ENCODE measurements around the gene TMEM244. TPM values are rescaled to one million over a fixed set of nuclear protein-coding genes. Genes with fewer than 3 reads are reported as not detected.
A peak's percentile ranks its signal among the peaks of the same experiment; 100 is the strongest.

The TMEM244 gene
- total RNA-seq (2021) (not detected in 3 replicates), Bru-seq, nascent RNA (percentile 1 among the genes with signal in this experiment)
- long read RNA-seq, experiment 1 = 0 reads
- long read RNA-seq, experiment 2 = 0 reads
- long read RNA-seq, experiment 3 = 0 reads

GRCh38 chr6:129860908-129861665 lies at the start of gene TMEM244:
TMEM244 (minus strand) TSS chr6:129861315; CDS start chr6:129861188, 127 bp downstream.
- CTCF ChIA-PET = no interaction called here
- Mint-ChIP-seq H3K4me3 (no peak within 1 kb of the TSS), H3K27me3 (ENCODE audit: low read depth) (no peaks in the 10 kb centered on the region), H3K9me3 (peaks cover 7% of the 10 kb centered on the region), H3K36me3 (peaks cover 8% of the 10 kb centered on the region; the same call in 1 of the 2 replicates), H3K27ac (no peak within 1 kb of the TSS), H3K4me1 (peaks cover 17% of the 10 kb centered on the region)
- TF ChIP-seq NFE2L1 (CRISPR knock-in tag; IDR thresholded peaks at IDR 0.05) (no peak), ZNF121 (CRISPR knock-in tag; IDR thresholded peaks at IDR 0.05) (no peak)
- TF ChIP-seq, protein P1, sequence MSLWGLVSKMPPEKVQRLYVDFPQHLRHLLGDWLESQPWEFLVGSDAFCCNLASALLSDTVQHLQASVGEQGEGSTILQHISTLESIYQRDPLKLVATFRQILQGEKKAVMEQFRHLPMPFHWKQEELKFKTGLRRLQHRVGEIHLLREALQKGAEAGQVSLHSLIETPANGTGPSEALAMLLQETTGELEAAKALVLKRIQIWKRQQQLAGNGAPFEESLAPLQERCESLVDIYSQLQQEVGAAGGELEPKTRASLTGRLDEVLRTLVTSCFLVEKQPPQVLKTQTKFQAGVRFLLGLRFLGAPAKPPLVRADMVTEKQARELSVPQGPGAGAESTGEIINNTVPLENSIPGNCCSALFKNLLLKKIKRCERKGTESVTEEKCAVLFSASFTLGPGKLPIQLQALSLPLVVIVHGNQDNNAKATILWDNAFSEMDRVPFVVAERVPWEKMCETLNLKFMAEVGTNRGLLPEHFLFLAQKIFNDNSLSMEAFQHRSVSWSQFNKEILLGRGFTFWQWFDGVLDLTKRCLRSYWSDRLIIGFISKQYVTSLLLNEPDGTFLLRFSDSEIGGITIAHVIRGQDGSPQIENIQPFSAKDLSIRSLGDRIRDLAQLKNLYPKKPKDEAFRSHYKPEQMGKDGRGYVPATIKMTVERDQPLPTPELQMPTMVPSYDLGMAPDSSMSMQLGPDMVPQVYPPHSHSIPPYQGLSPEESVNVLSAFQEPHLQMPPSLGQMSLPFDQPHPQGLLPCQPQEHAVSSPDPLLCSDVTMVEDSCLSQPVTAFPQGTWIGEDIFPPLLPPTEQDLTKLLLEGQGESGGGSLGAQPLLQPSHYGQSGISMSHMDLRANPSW (CRISPR knock-in tag; conservative IDR thresholded peaks at IDR 0.05; ENCODE audit: low read depth) = no peak
- POLR2A ChIA-PET = no interaction called here
- no peak for DNase-seq (ENCODE audit: low spot score)
- no peak for ATAC-seq

DNA sequence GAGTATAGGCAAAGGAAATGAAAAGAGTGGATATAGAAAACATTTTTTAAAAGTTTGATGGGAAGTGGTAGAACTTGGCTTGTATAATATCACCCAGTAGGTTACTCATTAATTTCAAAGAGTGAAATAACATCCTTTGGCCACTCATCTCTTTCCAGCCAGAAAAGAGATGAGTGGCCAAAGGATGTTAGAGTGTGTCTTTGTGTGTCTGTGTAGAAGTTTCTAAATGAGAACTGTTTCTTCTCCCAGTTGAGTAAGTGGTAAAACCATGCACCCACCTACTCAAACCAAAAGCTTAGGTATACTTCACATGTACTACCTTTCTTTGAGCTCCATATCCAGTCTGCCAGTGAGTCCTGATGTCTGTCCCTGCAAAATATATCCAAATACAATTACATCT lies 47.7 kb upstream of the TMEM244 start:
- Mint-ChIP-seq H3K27ac (no peak overlapping the region), H3K36me3 (no peaks in the 10 kb centered on the region), H3K4me3 (no peak overlapping the region), H3K4me1 (peaks cover 10% of the 10 kb centered on the region), H3K9me3 (peaks cover 7% of the 10 kb centered on the region; the same call in 1 of the 2 replicates), H3K27me3 (ENCODE audit: low read depth) (no peaks in the 10 kb centered on the region)
- ATAC-seq = no peak
- POLR2A ChIA-PET = no interaction called here
- CTCF ChIA-PET = no interaction called here
- DNase-seq (ENCODE audit: low spot score) = no peak
- TF ChIP-seq FOXP4 (CRISPR knock-in tag; IDR thresholded peaks at IDR 0.05) (no peak), MXD4 (CRISPR knock-in tag; IDR thresholded peaks at IDR 0.05; ENCODE audit: borderline replicate concordance) (no peak), ELF4 (CRISPR knock-in tag; IDR thresholded peaks at IDR 0.05; ENCODE audit: low read depth) (no peak), RORB (CRISPR knock-in tag; IDR thresholded peaks at IDR 0.05) (no peak), SOX15 (CRISPR knock-in tag; IDR thresholded peaks at IDR 0.05) (no peak), NFYB (CRISPR knock-in tag; conservative IDR thresholded peaks at IDR 0.05; ENCODE audit: low read depth) (no peak), SMAD4 (CRISPR knock-in tag; IDR thresholded peaks at IDR 0.05) (no peak), SMAD3 (CRISPR knock-in tag; IDR thresholded peaks at IDR 0.05; ENCODE audit: borderline replicate concordance) (no peak)

GRCh38 chr6:129908356-129908755 lies 47.2 kb upstream of the TMEM244 start:
- Mint-ChIP-seq H3K36me3 (no peaks in the 10 kb centered on the region), H3K27me3 (ENCODE audit: low read depth) (no peaks in the 10 kb centered on the region), H3K4me3 (no peak overlapping the region), H3K4me1 (peaks cover 10% of the 10 kb centered on the region), H3K27ac (no peak overlapping the region), H3K9me3 (peaks cover 7% of the 10 kb centered on the region; the same call in 1 of the 2 replicates)
- ChIA-PET POLR2A (no interaction called here), CTCF (interaction anchor here (0.7 kb wide), 1 partner anchor 113 kb away, joined by 3 read pairs; no protein-coding TSS in a partner anchor)
- DNase-seq (ENCODE audit: low spot score) = no peak
- ATAC-seq = no peak
- TF ChIP-seq EMX1 (CRISPR knock-in tag; IDR thresholded peaks at IDR 0.05) (no peak), ZNF232 (CRISPR knock-in tag; IDR thresholded peaks at IDR 0.05) (no peak), ZMAT4 (CRISPR knock-in tag; IDR thresholded peaks at IDR 0.05) (no peak), SOX15 (CRISPR knock-in tag; IDR thresholded peaks at IDR 0.05) (no peak), CTCF (IDR thresholded peaks at IDR 0.05) (no peak), GTF2I (CRISPR knock-in tag; conservative IDR thresholded peaks at IDR 0.05) (no peak), TEAD4 (CRISPR knock-in tag; IDR thresholded peaks at IDR 0.05) (no peak), TP53 (CRISPR knock-in tag; IDR thresholded peaks at IDR 0.05) (no peak)
